Endothelial cell of umbilical vein (primary cell): ENCODE data around the gene KMT2C. TPM values are rescaled to one million over a fixed set of nuclear protein-coding genes. Genes with fewer than 3 reads are reported as not detected.

ENCODE experiments used
- BruUV-seq: library from RNA; stranded (reverse); fragments of 400-500 nt; replicated peaks from 2 replicates; lab custom pipeline; 2021; lab: Mats Ljungman, UMichigan
- CTCF ChIA-PET: fragments of 300-600, 350-600 bp; sonication (Branson Sonifier 250); formaldehyde crosslinking; loops from one replicate; lab custom pipeline; 2021; ENCODE audit warnings: antibody characterized with exemption, inconsistent platforms; lab: Charles Lee
- POLR2A ChIA-PET: fragments of 300-600, 350-600 bp; sonication (Branson Sonifier 250); formaldehyde crosslinking; loops from one replicate; lab custom pipeline; 2021; ENCODE audit warnings: antibody characterized with exemption, inconsistent platforms; lab: Charles Lee
- DNase-seq: peaks from one replicate; pipeline ENCODE4 v3.0.0-alpha.2; 2011; ENCODE audit warnings: low read depth, low spot score
- FAIRE-seq: peaks from 2 replicates; lab custom pipeline; 2011; peaks lifted over from hg19 to GRCh38; lab: Jason Lieb, UNC
- H2AFZ ChIP-seq: 2 replicates; pipeline ENCODE4 v1.6.0; 2012; ENCODE audit warnings: low read depth, low read length, control low read depth, inconsistent platforms
- H3K27ac ChIP-seq: 2 replicates; pipeline ENCODE4 v1.5.1; 2011; ENCODE audit warnings: low read depth, mild to moderate bottlenecking, control low read depth, low read length, moderate library complexity; ENCODE audit not compliant: insufficient read depth
- H3K27me3 ChIP-seq, 2 experiments: 2 replicates each; pipeline versions ENCODE4 v1.6.0 to v1.6.1; 2011; ENCODE audit warnings: low read length in 2 of 2, mixed read lengths in 1 of 2; ENCODE audit not compliant: control insufficient read depth in 2 of 2, insufficient read depth in 2 of 2
- H3K36me3 ChIP-seq, 2 experiments: 2 replicates in 1 of 2; 3 replicates in 1 of 2; pipeline ENCODE4 v1.5.1; 2011; ENCODE audit warnings: low read length in 2 of 2, mild to moderate bottlenecking in 1 of 2, moderate library complexity in 1 of 2; ENCODE audit not compliant: control insufficient read depth in 2 of 2, insufficient read depth in 2 of 2; ENCODE audit errors: extremely low read depth in 1 of 2
- H3K4me1 ChIP-seq: 3 replicates; pipeline ENCODE4 v1.5.1; 2011; ENCODE audit warnings: mild to moderate bottlenecking, low read length; ENCODE audit not compliant: control insufficient read depth, insufficient read depth; ENCODE audit errors: extremely low read depth
- H3K4me2 ChIP-seq: 2 replicates; pipeline ENCODE4 v1.6.1; 2011; ENCODE audit warnings: low read length, control low read depth, mixed read lengths; ENCODE audit not compliant: insufficient read depth
- H3K4me3 ChIP-seq, 3 experiments: fragments of 200-600 bp in 1 of 3; sonication (generic), shearing (Covaris generic) in 1 of 3; replicated peaks in 1 of 3; 2 replicates each; pipeline ENCODE4 v1.5.1; 2011 to 2016; ENCODE audit warnings: control low read depth in 3 of 3, low read length in 3 of 3, mild to moderate bottlenecking in 2 of 3, inconsistent platforms in 1 of 3, low read depth in 1 of 3, moderate library complexity in 1 of 3; ENCODE audit not compliant: insufficient read depth in 1 of 3
- H3K79me2 ChIP-seq: 2 replicates; pipeline ENCODE4 v1.6.0; 2012; ENCODE audit warnings: low read length, inconsistent platforms; ENCODE audit not compliant: control insufficient read depth, insufficient read depth
- H3K9ac ChIP-seq: replicated peaks from 2 replicates; pipeline ENCODE3; 2011; ENCODE audit warnings: low read length, control low read depth; ENCODE audit not compliant: insufficient read depth; ENCODE audit errors: extremely low read depth
- H3K9me1 ChIP-seq: replicated peaks from 3 replicates; pipeline ENCODE4 v1.6.0; 2011; ENCODE audit warnings: mild to moderate bottlenecking, low read length; ENCODE audit not compliant: control insufficient read depth, insufficient read depth; ENCODE audit errors: extremely low read depth
- H3K9me3 ChIP-seq: replicated peaks from 2 replicates; pipeline ENCODE4 v1.5.1; 2012; ENCODE audit warnings: low read length, inconsistent platforms; ENCODE audit not compliant: control insufficient read depth, insufficient read depth
- H4K20me1 ChIP-seq: replicated peaks from 2 replicates; pipeline ENCODE3; 2011; ENCODE audit warnings: mild to moderate bottlenecking, low read length; ENCODE audit not compliant: control insufficient read depth, insufficient read depth; ENCODE audit errors: extremely low read depth
- EZH2 ChIP-seq: IDR thresholded peaks from 2 replicates; pipeline ENCODE4 v1.6.1; 2012; ENCODE audit warnings: borderline replicate concordance, low read depth, mild to moderate bottlenecking, moderate library complexity, low read length, inconsistent platforms; ENCODE audit not compliant: severe bottlenecking
- FOS ChIP-seq: IDR thresholded peaks from 2 replicates; pipeline ENCODE4 v1.6.1; 2011; ENCODE audit warnings: mild to moderate bottlenecking, low read length, moderate library complexity, borderline replicate concordance; ENCODE audit not compliant: insufficient read depth
- GATA2 ChIP-seq: IDR thresholded peaks from 2 replicates; pipeline ENCODE4 v1.7.0; 2011; ENCODE audit warnings: low read depth, mild to moderate bottlenecking, moderate library complexity, mixed read lengths, low read length; ENCODE audit not compliant: insufficient read length, insufficient read depth
- JUN ChIP-seq: IDR thresholded peaks from 2 replicates; pipeline ENCODE4 v1.6.1; 2011; ENCODE audit warnings: borderline replicate concordance, low read depth; ENCODE audit not compliant: insufficient read length, insufficient read depth
- MYC ChIP-seq: IDR thresholded peaks from one replicate; pipeline ENCODE4 v1.6.1; 2011; ENCODE audit warnings: mild to moderate bottlenecking, low read depth, low read length
- POLR2A ChIP-seq: IDR thresholded peaks from 2 replicates; pipeline ENCODE4 v1.6.1; 2012; ENCODE audit warnings: low read depth, mild to moderate bottlenecking, control low read depth, low read length
- POLR2AphosphoS5 ChIP-seq: IDR thresholded peaks from 2 replicates; pipeline ENCODE4 v1.6.1; 2012; ENCODE audit warnings: low read depth, mild to moderate bottlenecking, control low read depth, low read length, moderate library complexity; ENCODE audit not compliant: insufficient read depth
- dilution Hi-C: fragments of 300-500 bp; cut with MboI; formaldehyde crosslinking; loops from one replicate; pipeline ENCODE4 v1.15.0; 2019; ENCODE audit warnings: low sequenced_read_pairs; ENCODE audit not compliant: extremely low pct_ligation_motif_present
- intact Hi-C: fragments of 100-400 bp; cut with micrococcal nuclease; formaldehyde crosslinking; loops from one replicate; pipeline ENCODE4 v1.10.0; 2022
- polyA plus RNA-seq, 4 experiments: library from polyadenylated mRNA; depleted of rRNA in 3 of 4; stranded (reverse) in 3 of 4; unstranded in 1 of 4; fragments of >200 nt; gene quantifications; 2 replicates each; pipeline versions ENCODE4 v1.2.1 to v1.2.3, GENCODE V29; 2011 to 2012; ENCODE audit warnings: missing spikeins in 1 of 4
- total RNA-seq: library from RNA; stranded (reverse); gene quantifications from 2 replicates; pipeline ENCODE4 v1.2.3, GENCODE V29; 2021
- TF ChIP-seq, protein P1 (sequence below): IDR thresholded peaks from 2 replicates; pipeline ENCODE4 v1.6.1; 2011; ENCODE audit not compliant: insufficient read depth, insufficient read length
- TF ChIP-seq, protein P2 (sequence below), 2 donors: IDR thresholded peaks; 1 replicate in 1 of 2; 2 replicates in 1 of 2; pipeline ENCODE4 v1.5.1; 2011; ENCODE audit warnings: low read length in 2 of 2, mild to moderate bottlenecking in 2 of 2, moderate library complexity in 2 of 2, control low read depth in 1 of 2, inconsistent platforms in 1 of 2, low read depth in 1 of 2; ENCODE audit not compliant: insufficient read depth in 1 of 2; ENCODE audit errors: extremely low read depth in 1 of 2

Gene KMT2C
- total and polyA plus RNA-seq, 2 donors (not counting 3 experiments of a cell fraction or from before 2014, with no cell fraction given) = 8.0 to 53.7 TPM

DNA sequence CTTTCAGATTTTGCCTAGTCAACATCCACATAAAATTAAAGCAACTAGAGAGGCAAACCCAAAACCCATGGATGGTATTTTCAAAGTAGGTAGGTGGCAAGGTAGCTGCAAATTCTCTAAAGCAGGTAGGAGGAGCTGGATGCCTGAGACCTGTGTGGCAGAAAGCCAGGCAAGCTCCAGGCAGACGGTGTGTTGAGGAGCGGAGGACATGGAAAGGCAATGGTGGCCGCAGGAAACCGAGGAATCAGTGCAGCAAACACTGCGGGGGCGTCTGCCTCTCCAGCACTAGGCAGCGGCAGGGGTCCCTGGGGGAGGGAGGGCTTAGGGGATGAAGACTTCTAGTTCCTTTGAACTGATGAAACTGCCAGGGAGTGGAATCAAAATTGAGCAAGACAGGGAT lies 309.1 kb downstream of the KMT2C start:
- Histone ChIP-seq H3K27ac (no peak overlapping the region), H3K79me2 (no peaks in the 10 kb centered on the region), H3K36me3 (peaks cover 9 to 26% of the 10 kb centered on the region in 2 experiments), H3K9me1 (no peaks in the 10 kb centered on the region), H3K9me3 (no peaks in the 10 kb centered on the region), H3K9ac (no peak overlapping the region), H2AFZ (no peak overlapping the region), H3K4me1 (no peaks in the 10 kb centered on the region), H3K4me3 (no peak overlapping the region), H3K4me2 (no peak overlapping the region), H4K20me1 (no peaks in the 10 kb centered on the region), H3K27me3 (no peaks in the 10 kb centered on the region)
- TF ChIP-seq, protein P1, sequence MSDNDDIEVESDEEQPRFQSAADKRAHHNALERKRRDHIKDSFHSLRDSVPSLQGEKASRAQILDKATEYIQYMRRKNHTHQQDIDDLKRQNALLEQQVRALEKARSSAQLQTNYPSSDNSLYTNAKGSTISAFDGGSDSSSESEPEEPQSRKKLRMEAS = no peak
- no peak for TF ChIP-seq POLR2A
- TF ChIP-seq, protein P2, sequence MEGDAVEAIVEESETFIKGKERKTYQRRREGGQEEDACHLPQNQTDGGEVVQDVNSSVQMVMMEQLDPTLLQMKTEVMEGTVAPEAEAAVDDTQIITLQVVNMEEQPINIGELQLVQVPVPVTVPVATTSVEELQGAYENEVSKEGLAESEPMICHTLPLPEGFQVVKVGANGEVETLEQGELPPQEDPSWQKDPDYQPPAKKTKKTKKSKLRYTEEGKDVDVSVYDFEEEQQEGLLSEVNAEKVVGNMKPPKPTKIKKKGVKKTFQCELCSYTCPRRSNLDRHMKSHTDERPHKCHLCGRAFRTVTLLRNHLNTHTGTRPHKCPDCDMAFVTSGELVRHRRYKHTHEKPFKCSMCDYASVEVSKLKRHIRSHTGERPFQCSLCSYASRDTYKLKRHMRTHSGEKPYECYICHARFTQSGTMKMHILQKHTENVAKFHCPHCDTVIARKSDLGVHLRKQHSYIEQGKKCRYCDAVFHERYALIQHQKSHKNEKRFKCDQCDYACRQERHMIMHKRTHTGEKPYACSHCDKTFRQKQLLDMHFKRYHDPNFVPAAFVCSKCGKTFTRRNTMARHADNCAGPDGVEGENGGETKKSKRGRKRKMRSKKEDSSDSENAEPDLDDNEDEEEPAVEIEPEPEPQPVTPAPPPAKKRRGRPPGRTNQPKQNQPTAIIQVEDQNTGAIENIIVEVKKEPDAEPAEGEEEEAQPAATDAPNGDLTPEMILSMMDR (IDR thresholded peaks at IDR 0.05; ENCODE audit: extremely low read depth in 1 of 2, insufficient read depth in 1 of 2, low read depth in 1 of 2, low read length in 2 of 2) = no peak
- no peak for TF ChIP-seq EZH2
- no peak for TF ChIP-seq FOS
- no peak for TF ChIP-seq GATA2
- TF ChIP-seq JUN = no peak
- no peak for TF ChIP-seq MYC
- no peak for TF ChIP-seq POLR2AphosphoS5
- FAIRE-seq (no peak), DNase-seq (no peak)
- dilution Hi-C loops (no loop called here), intact Hi-C loops (no loop called here)
- ChIA-PET POLR2A (no interaction called here), CTCF (interaction anchor here (0.6 kb wide), 1 partner anchor 87 kb away, joined by 3 read pairs; no protein-coding TSS in a partner anchor)
- BruUV-seq = no TSS peak
